Brain pericyte (primary cell): Measurements from ENCODE around the gene FMN1.

ENCODE experiments used
- DNase-seq: peaks from one replicate; pipeline ENCODE4 v3.0.0-alpha.2; 2012; ENCODE audit warnings: low read depth, low spot score

FMN1 gene

GRCh38 chr15:33125894-33126537, 68.5 kb downstream of the FMN1 start:
- no peak for DNase-seq

- no peak for DNase-seq
Observed at GRCh38 chr15:33124811-33125210, 69.7 kb downstream of the FMN1 start.

- DNase-seq: no peak
Observed at GRCh38 chr15:33124279-33124678, 70.2 kb downstream of the FMN1 start.

DNA sequence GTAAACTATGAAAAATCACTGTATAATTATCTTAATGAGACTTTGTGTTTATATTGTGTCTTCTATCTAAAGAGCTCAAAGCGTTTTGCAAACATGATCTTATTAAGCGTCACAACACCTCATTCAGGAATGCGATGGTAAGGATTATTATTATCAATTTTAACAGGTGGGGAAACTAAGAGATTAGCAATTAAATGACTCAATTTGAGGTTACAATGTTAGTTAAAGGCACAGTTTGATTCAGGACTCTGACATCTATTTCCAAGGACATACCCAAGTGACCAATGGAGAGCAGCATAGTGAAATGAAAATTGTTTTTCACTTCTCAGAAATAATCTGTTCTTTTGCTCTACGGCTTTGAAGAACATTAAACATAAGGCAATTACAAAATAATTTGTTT, 74.6 kb downstream of the FMN1 start:
- no peak for DNase-seq

- DNase-seq: no peak
Observed at GRCh38 chr15:33119273-33119672, 75.2 kb downstream of the FMN1 start.

GRCh38 chr15:33116198-33116597, 78.3 kb downstream of the FMN1 start:
- no peak for DNase-seq

DNA sequence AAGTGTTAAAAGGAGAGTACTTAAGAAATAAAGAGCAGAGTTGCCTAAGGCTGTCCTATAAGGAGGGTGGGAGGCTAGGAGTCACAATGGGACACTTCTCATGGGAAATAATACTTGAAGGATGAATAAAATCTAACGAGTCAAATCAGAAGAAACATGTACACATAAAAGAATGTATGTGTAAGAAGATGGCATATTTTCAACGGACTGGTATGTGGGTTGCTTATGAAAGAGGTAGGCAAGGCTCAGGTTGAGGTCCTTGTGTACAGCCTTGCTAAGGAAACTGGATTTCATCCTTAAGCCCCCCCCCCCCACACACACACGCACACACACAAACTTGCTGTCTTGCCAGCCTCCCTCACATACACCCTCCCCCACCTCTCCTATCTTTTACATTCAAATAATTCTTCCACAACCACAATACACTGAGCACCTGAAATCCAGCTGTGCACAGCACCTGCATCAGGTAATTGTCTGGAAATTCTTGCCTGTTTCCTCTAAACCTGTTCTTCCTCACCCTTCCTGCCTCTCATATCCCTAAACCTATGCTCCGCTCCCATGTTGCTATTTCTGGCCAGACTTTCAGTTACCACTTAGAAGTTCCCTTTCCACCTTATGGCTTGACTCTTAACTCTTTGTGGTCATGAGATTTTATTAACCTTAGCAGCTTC, 79.2 kb downstream of the FMN1 start:
- no peak for DNase-seq

DNA sequence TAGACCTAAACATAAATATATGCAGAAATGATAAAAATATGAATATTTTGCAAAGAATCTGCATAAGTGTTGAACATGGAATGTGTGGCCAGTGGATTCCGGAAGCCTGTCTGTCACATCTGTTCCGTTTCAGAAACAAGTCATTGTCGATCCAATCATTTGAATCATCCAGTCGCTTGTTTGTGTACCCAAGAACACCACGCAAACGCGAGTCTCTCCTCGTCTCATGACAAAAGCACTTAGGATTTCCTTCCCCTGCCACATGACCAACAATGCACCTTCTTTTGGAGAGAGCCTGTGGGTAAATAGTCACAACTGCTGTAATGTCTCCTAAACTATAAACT, 80.2 kb downstream of the FMN1 start:
- DNase-seq: no peak

DNA sequence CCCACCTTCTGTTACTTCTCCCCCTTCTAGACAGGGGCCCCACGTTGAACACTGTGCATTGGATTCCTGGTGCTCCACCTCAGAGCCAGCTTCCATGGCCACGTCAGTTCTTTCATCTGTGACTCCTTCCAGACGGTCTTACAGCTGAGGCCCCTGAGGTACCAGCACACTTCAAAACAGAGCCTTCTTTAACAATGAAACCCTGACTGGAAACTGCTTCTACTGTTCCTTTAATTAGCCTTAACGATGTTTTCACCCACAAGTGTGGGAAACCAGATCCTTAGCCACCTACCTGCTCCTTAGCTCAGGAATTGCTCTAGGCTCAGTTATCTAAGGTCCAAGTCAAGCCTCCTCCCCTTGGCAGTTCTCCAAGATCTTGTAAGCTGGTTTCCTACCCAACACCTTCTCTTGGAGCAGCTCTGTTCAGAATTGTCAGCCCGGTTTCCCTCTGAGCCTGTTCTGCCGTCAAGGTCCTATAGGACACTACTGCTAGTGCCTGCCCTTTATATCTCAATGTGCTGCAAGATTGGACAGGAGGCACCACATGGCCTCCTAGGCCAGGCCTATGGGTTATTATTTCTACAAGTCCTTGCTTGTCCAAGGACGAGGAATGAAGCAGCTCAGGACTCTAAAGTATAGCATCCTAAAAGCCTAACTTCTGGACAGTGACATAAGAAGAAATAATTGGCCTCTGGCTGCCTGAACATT, 80.7 kb downstream of the FMN1 start:
- DNase-seq: no peak

DNA sequence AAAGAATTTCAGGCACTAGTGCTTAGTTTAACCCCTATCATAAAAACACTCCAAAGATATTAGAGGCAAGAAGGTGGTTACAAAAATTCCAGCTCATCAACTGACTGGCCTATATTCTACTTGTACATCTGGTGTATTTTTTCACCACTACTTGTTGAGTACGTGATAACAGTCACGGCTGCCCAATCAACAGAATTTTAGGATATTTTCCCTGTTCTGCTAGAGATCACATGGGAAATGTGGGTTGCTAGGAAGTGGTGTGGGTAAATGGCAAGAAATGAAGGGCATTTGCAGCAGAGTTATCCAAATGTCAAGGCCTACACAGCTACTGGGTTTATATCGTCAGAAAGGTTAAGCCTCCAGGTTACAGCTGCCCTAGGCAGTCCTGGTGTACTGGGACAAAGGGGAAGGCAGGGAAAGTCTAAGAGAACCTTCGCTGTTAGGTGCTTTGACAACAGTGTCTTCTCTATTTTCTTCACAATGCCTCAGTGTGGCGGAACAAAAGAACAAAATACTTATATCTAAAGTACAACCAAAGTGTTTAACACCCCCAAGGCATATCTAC, 81.9 kb downstream of the FMN1 start:
- DNase-seq: no peak

- no peak for DNase-seq
Observed at GRCh38 chr15:33111041-33111451, 83.5 kb downstream of the FMN1 start.

DNA sequence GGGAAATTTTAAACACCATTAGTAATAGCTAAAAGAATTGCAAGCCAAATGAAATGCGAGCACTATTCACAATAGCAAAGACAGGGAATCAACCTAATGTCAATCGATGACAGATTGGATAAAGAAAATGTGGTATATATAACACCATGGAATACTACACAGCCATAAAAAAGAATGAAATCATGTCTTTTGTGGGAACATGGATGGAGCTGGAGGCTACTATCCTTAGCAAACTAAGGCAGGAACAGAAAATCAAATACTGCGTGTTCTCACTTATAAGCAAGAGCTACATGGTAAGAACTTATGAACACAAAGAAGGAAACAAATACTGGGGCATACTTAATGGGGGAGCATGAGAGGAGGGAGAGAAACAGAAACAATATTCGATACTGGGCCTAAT, 85.2 kb downstream of the FMN1 start:
- DNase-seq: no peak

DNA sequence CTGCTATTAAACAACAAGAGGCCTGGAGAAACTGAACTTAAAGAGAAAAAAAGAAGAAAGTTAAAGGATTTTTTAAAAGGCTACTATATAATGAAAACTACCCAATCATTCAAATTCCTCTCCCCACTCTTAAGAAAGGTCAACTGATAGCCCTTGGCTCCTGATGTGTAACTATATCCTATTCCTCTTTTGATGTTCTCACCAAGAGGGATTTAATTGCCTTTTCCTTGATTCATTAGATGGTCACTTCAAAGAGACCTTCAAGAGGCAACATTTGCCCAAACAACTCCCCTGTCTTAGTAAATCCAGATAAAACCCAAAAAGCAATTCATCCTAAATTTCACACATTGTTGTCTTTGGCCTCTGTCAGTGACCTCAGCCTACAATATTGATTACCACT, 86.0 kb downstream of the FMN1 start:
- no peak for DNase-seq

DNA sequence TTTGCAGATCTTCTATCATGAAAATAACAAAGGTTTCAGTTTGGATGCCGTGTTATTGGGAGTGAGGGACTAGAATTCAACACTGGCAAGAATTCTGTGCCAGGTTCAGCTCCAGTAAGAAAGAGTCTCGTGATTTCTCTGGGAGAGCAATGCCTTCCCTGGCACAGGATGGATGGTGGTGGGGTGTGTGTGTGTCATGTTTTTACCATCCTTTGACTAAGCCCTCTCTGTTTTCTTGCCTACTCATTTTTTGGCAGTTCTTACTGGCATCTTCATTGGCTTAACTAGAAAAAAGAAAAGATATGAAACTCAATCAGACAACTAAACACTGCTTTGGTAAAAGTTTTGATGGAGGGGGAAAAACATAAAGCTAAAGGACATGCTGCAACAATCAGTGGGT, 86.6 kb downstream of the FMN1 start:
- DNase-seq: no peak

- no peak for DNase-seq
Observed at GRCh38 chr15:33104212-33104611, 90.3 kb downstream of the FMN1 start.

GRCh38 chr15:33101036-33101435, 93.5 kb downstream of the FMN1 start:
- DNase-seq: no peak

DNA sequence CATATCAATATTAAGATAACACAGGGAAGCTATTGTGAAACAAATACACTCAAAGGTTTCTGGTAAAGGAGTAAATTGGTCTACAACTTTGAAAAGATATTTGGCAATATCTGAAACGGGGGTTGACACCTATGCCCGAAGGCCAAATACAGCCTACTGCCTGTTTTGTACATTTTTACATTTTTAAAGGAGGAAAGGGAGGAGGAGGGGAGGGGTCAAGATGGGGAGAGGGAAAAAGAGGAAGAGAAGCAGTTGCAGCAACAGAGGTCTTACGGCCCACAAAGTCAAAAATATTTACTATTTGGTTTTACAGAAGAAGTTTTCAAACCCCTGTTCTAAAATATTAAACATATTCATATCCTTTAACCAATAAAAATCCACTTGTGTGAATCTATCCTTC, 94.2 kb downstream of the FMN1 start:
- DNase-seq: no peak

- DNase-seq: no peak
Observed at GRCh38 chr15:33099739-33100138, 94.8 kb downstream of the FMN1 start.

- DNase-seq: no peak
Observed at GRCh38 chr15:33099213-33099612, 95.3 kb downstream of the FMN1 start.

DNA sequence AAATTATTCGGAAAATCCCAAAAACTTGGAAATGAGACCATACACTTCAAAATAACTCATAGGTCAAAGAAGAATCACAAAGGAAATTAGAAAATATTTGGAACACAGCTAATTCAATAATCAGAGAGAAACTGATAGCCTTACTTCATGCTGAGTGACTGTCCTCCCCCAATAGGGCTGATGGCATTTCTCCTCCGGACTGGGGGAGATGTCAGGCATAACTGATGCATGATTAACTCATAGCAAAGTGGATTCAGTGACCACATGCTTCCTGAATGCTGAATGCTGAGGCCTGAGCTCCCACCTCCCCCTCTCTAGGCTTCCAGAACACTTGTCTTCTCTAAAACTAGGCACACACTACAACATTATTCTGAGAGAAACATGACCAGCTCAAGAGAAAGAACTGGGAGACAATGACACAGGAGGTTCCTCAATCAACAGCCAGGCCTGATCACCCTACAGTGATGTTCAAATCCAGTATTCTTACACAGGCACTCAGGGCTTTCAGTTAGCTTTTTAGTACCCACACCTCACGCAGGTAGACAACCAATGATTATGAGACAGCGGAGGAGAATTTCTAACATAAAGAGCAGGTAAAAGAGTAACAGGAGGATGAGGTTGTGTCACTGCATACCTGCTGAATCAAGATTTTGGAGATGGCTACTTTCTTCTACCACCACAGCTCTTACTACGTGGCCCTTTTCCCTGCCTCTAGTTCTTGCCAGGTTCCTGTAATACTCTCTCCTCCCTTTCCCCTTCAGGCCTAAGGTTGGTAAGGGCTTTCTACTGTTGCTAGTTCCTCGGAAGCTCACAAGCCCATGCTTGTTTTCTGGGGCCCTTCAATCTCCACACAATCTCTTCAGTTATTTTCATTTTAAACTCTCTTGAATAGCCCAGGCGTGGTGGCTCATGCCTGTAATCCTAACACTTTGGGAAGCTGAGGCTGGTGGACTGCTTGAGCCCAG, 96.1 kb downstream of the FMN1 start:
- DNase-seq: no peak

- DNase-seq: no peak
Observed at GRCh38 chr15:33096134-33096533, 98.4 kb downstream of the FMN1 start.

GRCh38 chr15:33095641-33096040, 98.9 kb downstream of the FMN1 start:
- DNase-seq: no peak
